Body of pancreas (tissue), 4 donors: ENCODE data around the gene RC3H2. TPM values are rescaled to one million over a fixed set of nuclear protein-coding genes. Genes with fewer than 3 reads are reported as not detected.
A peak's percentile ranks its signal among the peaks of the same experiment; 100 is the strongest.

Source experiments
- ATAC-seq: fragments of 150-250 bp; one replicate; pipeline ENCODE4 v1.9.1; 2016
- DNase-seq, 4 donors: peaks; one replicate each; pipeline ENCODE4 v3.0.0-alpha.2; 2019
- H3K27ac ChIP-seq, 4 donors: fragments of 200-600 bp; sonication (generic); 1 replicate in 3 of 4; 2 replicates in 1 of 4; pipeline versions ENCODE4 v1.5.1 to v1.6.1; 2016 to 2019; ENCODE audit warnings: mild to moderate bottlenecking in 1 of 4, mixed read lengths in 1 of 4, moderate library complexity in 1 of 4
- H3K27me3 ChIP-seq, 2 donors: fragments of 200-600 bp; sonication (generic); one replicate each; pipeline ENCODE4 v1.6.0; 2016; ENCODE audit warnings: mild to moderate bottlenecking in 1 of 2
- H3K36me3 ChIP-seq, 2 donors: fragments of 200-600 bp; sonication (generic); replicated peaks in 1 of 2; 2 replicates each; pipeline ENCODE4 v1.5.1; 2016; ENCODE audit warnings: low read depth in 2 of 2; ENCODE audit not compliant: insufficient read depth in 1 of 2
- H3K4me1 ChIP-seq: fragments of 200-600 bp; sonication (generic); one replicate; pipeline ENCODE4 v1.6.0; 2016
- H3K4me3 ChIP-seq, 2 donors: fragments of 200-600 bp; sonication (generic); 1 replicate in 1 of 2; 2 replicates in 1 of 2; pipeline ENCODE4 v1.5.1; 2016 to 2019
- H3K9me3 ChIP-seq, 3 donors: fragments of 200-600 bp; sonication (generic); 1 replicate in 2 of 3; 2 replicates in 1 of 3; pipeline ENCODE4 v1.5.1; 2016
- CTCF ChIP-seq, 7 experiments: fragments of 450-650 bp in 4 of 7; fragments of 200-600 bp in 3 of 7; sonication (generic) in 3 of 7; IDR thresholded peaks; one replicate each; pipeline ENCODE4 v1.5.1; 2016 to 2019; ENCODE audit warnings: antibody characterized with exemption in 7 of 7
- POLR2A ChIP-seq, 3 donors: fragments of 450-650 bp; IDR thresholded peaks; one replicate each; pipeline ENCODE4 v1.6.1; 2016; ENCODE audit warnings: antibody characterized with exemption in 3 of 3, mild to moderate bottlenecking in 2 of 3
- WGBS, 2 donors: methylation state at CpG; one replicate each; pipeline ENCODE4 v1.1.5; 2017; 5-methylcytosine and 5-hydroxymethylcytosine counted together
- intact Hi-C: fragments of 100-400 bp; cut with DNase I; formaldehyde crosslinking; loops from one replicate; pipeline ENCODE4 v1.15.1; 2023
- total RNA-seq, 2 donors: library from RNA; depleted of rRNA; stranded (reverse); fragments of >200 nt; gene quantifications; one replicate each; pipeline ENCODE4 v1.1.0, GENCODE V29; 2016

RC3H2 gene, protein sequence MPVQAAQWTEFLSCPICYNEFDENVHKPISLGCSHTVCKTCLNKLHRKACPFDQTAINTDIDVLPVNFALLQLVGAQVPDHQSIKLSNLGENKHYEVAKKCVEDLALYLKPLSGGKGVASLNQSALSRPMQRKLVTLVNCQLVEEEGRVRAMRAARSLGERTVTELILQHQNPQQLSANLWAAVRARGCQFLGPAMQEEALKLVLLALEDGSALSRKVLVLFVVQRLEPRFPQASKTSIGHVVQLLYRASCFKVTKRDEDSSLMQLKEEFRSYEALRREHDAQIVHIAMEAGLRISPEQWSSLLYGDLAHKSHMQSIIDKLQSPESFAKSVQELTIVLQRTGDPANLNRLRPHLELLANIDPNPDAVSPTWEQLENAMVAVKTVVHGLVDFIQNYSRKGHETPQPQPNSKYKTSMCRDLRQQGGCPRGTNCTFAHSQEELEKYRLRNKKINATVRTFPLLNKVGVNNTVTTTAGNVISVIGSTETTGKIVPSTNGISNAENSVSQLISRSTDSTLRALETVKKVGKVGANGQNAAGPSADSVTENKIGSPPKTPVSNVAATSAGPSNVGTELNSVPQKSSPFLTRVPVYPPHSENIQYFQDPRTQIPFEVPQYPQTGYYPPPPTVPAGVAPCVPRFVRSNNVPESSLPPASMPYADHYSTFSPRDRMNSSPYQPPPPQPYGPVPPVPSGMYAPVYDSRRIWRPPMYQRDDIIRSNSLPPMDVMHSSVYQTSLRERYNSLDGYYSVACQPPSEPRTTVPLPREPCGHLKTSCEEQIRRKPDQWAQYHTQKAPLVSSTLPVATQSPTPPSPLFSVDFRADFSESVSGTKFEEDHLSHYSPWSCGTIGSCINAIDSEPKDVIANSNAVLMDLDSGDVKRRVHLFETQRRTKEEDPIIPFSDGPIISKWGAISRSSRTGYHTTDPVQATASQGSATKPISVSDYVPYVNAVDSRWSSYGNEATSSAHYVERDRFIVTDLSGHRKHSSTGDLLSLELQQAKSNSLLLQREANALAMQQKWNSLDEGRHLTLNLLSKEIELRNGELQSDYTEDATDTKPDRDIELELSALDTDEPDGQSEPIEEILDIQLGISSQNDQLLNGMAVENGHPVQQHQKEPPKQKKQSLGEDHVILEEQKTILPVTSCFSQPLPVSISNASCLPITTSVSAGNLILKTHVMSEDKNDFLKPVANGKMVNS
- total RNA-seq = 10 to 100 TPM; 19.2 to 24.7 TPM

- Histone ChIP-seq H3K27me3 (no peaks in the 10 kb centered on the region), H3K4me1 (peaks cover 16% of the 10 kb centered on the region), H3K27ac (peak within 1 kb of the TSS; percentile 68 to 92 (median 83)), H3K36me3 (no peaks in the 10 kb centered on the region), H3K4me3 (peak within 1 kb of the TSS; percentile 77 to 99), H3K9me3 (no peaks in the 10 kb centered on the region)
- ATAC-seq (peak; percentile 95), DNase-seq (peak; percentile 96 to 99 (median 98))
- 0 to 1% methylated on average over 19 to 74 of the region's 77 CpGs for WGBS, 2 donors
- TF ChIP-seq POLR2A (IDR thresholded peaks at IDR 0.05) (peak; percentile 76 to 93 (median 92)), CTCF (IDR thresholded peaks at IDR 0.05) (peak in 1 of 7 experiments; percentile 3)
- intact Hi-C loops = no loop called here
These were observed at the start of gene RC3H2 for GRCh38 chr9:122904823-122905710. TSS of gene RC3H2 (minus strand) at chr9:122905359. CDS start at chr9:122897509, 7,850 bp downstream.

DNA sequence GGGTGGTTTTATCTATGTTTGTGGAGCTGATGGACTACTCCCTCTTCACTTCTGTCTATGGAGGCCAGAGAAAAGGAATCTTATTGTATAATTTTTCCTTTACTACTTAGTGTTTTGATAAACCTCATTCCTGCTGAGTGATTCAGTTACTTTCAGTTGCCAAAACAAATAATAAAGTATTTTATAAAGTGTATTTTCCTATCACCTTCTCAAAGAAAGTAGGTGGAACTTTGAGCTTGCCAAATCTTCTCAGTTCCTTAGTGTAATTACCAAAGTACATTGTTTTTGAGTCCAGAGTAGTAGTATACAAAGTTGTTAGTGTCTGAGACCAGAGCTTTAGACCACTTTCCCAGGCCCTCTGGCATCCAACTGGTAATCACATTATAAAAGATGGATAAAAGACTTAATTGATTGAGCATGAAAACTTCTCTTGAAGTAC lies 49.1 kb upstream of the RC3H2 start:
- DNase-seq (no peak), ATAC-seq (peak; percentile 18)
- peaks cover 46% of the 10 kb centered on the region for H3K4me1 ChIP-seq

GRCh38 chr9:122951056-122951455 lies 45.9 kb upstream of the RC3H2 start:
- intact Hi-C loops = no loop called here
- Histone ChIP-seq H3K27ac (no peak overlapping the region), H3K4me1 (peaks cover 56% of the 10 kb centered on the region), H3K27me3 (no peaks in the 10 kb centered on the region), H3K36me3 (no peaks in the 10 kb centered on the region), H3K4me3 (no peak overlapping the region), H3K9me3 (no peaks in the 10 kb centered on the region)
- no peak for TF ChIP-seq CTCF (IDR thresholded peaks at IDR 0.05)
- no peak for TF ChIP-seq POLR2A (IDR thresholded peaks at IDR 0.05)
- ATAC-seq (no peak), DNase-seq (no peak)
- WGBS, 2 donors = 92 to 95% methylated on average over 1 of the region's 1 CpG

More for the DNA sequence above, 49.1 kb upstream of the RC3H2 start:
- H3K27me3 ChIP-seq = no peaks in the 10 kb centered on the region
- H3K27ac ChIP-seq = peak overlapping the region in 2 of 4 donors; percentile 33 to 44
- intact Hi-C loops = no loop called here
- H3K4me3 ChIP-seq = no peak overlapping the region
- no peaks in the 10 kb centered on the region for H3K36me3 ChIP-seq
- TF ChIP-seq CTCF (IDR thresholded peaks at IDR 0.05) (no peak), POLR2A (IDR thresholded peaks at IDR 0.05) (no peak)
- H3K9me3 ChIP-seq = no peaks in the 10 kb centered on the region

DNA sequence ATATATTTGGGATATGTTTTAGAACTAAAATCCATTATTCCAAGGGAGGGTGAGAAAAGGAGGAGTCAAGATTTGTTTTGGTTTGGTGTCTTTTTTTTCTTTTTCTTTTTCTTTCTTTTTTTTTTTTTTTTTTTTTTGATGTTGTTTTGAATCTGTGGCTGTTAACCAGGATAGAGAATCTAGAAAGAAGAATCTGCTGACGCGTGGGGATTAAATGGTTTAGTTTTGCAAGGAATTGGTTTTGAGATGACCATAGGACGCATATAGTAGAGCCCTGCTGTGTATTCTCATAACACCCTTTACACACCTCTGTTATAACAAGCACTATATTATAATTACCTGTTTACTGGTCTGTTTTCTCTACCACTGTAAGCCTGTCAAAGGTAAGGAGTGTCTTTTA lies 45.1 kb upstream of the RC3H2 start:
- no peaks in the 10 kb centered on the region for H3K9me3 ChIP-seq
- no peaks in the 10 kb centered on the region for H3K36me3 ChIP-seq
- WGBS, 2 donors = 86 to 93% methylated on average over 3 of the region's 3 CpGs
- ATAC-seq (no peak), DNase-seq (no peak)
- intact Hi-C loops = no loop called here
- H3K27me3 ChIP-seq = no peaks in the 10 kb centered on the region
- TF ChIP-seq POLR2A (IDR thresholded peaks at IDR 0.05) (no peak), CTCF (IDR thresholded peaks at IDR 0.05) (no peak)
- H3K4me3 ChIP-seq = no peak overlapping the region
- H3K27ac ChIP-seq = no peak overlapping the region
- peaks cover 56% of the 10 kb centered on the region for H3K4me1 ChIP-seq
